Right lobe of liver (tissue), 4 donors: ENCODE data around the gene WDR3.

ENCODE experiments used
- CTCF ChIP-seq, 4 donors: fragments of 200-600 bp in 3 of 4; fragments of 450-650 bp in 1 of 4; IDR thresholded peaks; one replicate each; pipeline versions ENCODE4 v1.5.1 to v1.8.0; 2016 to 2022; ENCODE audit warnings: antibody characterized with exemption in 4 of 4, mild to moderate bottlenecking in 2 of 4
- POLR2A ChIP-seq: fragments of 450-650 bp; IDR thresholded peaks from one replicate; pipeline ENCODE4 v1.6.1; 2017; ENCODE audit warnings: antibody characterized with exemption, mild to moderate bottlenecking
- donor health status: DM: no; HTN: no; CAD: no.
- donor health status: DM: no; HTN: no; CAD: no.
- donor health status: DM: no; HTN: yes; CAD: no.

DNA sequence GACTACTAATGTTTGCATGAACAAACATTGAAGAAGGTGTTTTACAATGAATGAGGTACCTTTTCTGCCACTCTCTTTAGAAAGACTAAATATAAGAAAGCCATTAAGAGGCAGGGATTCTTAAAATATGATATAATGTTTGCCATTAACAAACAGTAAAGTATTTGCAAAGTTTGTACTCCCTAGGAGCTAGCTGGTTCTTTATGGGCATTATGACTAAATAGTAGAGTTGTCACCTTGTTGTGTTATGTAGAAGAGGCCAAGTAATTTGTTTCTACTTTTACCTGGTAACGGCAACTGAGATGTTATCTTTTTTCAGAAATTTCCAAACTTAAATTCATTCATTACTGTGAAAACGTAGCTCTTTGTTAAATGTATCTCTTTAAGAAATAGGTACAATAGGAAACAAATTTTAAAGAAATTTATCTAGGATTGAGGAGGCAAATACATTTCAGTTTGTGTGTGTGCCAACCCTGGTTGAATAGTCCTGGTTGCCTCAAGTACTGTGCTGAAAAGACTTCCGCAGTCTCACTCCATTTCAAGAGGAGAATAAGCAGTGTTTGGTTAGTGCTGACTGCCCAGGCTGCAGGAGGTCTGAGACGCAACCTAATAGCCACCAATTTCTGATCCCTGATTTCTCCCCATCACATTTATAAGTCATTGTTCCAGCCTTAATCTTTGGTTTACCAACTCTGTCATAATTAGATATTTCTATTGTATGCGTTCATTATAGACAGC lies 52.1 kb downstream of the WDR3 start:
- TF ChIP-seq CTCF (IDR thresholded peaks at IDR 0.05) (no peak), POLR2A (no peak)
